ENCODE data around the gene PTPN14.

Gene PTPN14

GRCh38 chr1:214573386-214574318, 22.2 kb upstream of the PTPN14 start:
- no peak for DNase-seq
- Histone ChIP-seq H2BK120ac (ENCODE audit: low read depth, low read length) (no peak overlapping the region), H2BK5ac (ENCODE audit: low read length) (no peak overlapping the region), H3K9ac (ENCODE audit: low read length) (no peak overlapping the region), H3K4ac (ENCODE audit: low read depth, low read length) (no peak overlapping the region), H3K27me3 (ENCODE audit: insufficient read depth, low read length, poor library complexity) (no peaks in the 10 kb centered on the region), H3K4me1 (ENCODE audit: control insufficient read depth, low read depth, low read length) (peaks cover 3% of the 10 kb centered on the region), H3K23ac (ENCODE audit: low read length) (peak overlapping the region; percentile 37), H3K79me2 (ENCODE audit: control insufficient read depth, insufficient read depth, low read length) (no peaks in the 10 kb centered on the region), H2AK5ac (ENCODE audit: low read length) (no peak overlapping the region), H4K5ac (ENCODE audit: low read length) (no peak overlapping the region), H3K4me3 (ENCODE audit: low read length) (no peak overlapping the region), H2BK15ac (replicated peaks; ENCODE audit: low read depth) (no peak overlapping the region), H3K27ac (ENCODE audit: low read depth, low read length) (no peak overlapping the region), H3K79me1 (ENCODE audit: low read length) (no peaks in the 10 kb centered on the region), H3K56ac (ENCODE audit: low read length) (no peak overlapping the region), H4K8ac (ENCODE audit: low read depth, low read length) (no peak overlapping the region), H3K36me3 (ENCODE audit: control insufficient read depth, insufficient read depth, low read length) (no peaks in the 10 kb centered on the region), H3K18ac (ENCODE audit: low read length) (no peak overlapping the region), H3K4me2 (ENCODE audit: low read length) (no peak overlapping the region)
- no CpG with 5 or more reads among the region's 11 CpGs for WGBS (ENCODE audit: extremely low coverage, insufficient coverage, low lambda C conversion rate)

GRCh38 chr1:214571281-214571680, 19.9 kb upstream of the PTPN14 start:
- H3K79me1 ChIP-seq (ENCODE audit: low read length), result no peaks in the 10 kb centered on the region
- H3K4me2 ChIP-seq (ENCODE audit: low read length), result no peak overlapping the region
- H3K27ac ChIP-seq (ENCODE audit: low read depth, low read length), result no peak overlapping the region
- H2BK120ac ChIP-seq (ENCODE audit: low read depth, low read length), result no peak overlapping the region
- no peak overlapping the region for H2BK15ac ChIP-seq (replicated peaks; ENCODE audit: low read depth)
- no peak overlapping the region for H3K4ac ChIP-seq (ENCODE audit: low read depth, low read length)
- no peak overlapping the region for H3K4me3 ChIP-seq (ENCODE audit: low read length)
- no peak overlapping the region for H4K8ac ChIP-seq (ENCODE audit: low read depth, low read length)
- peak; percentile 75 for DNase-seq
- no peak overlapping the region for H2AK5ac ChIP-seq (ENCODE audit: low read length)
- H3K79me2 ChIP-seq (ENCODE audit: control insufficient read depth, insufficient read depth, low read length), result no peaks in the 10 kb centered on the region
- no peak overlapping the region for H3K23ac ChIP-seq (ENCODE audit: low read length)
- H3K9ac ChIP-seq (ENCODE audit: low read length), result no peak overlapping the region
- H4K5ac ChIP-seq (ENCODE audit: low read length), result no peak overlapping the region
- H3K18ac ChIP-seq (ENCODE audit: low read length), result no peak overlapping the region
- H2BK5ac ChIP-seq (ENCODE audit: low read length), result no peak overlapping the region
- H3K56ac ChIP-seq (ENCODE audit: low read length), result no peak overlapping the region
- H3K4me1 ChIP-seq (ENCODE audit: control insufficient read depth, low read depth, low read length), result peaks cover 3% of the 10 kb centered on the region
- H3K27me3 ChIP-seq (ENCODE audit: insufficient read depth, low read length, poor library complexity), result no peaks in the 10 kb centered on the region
- no peaks in the 10 kb centered on the region for H3K36me3 ChIP-seq (ENCODE audit: control insufficient read depth, insufficient read depth, low read length)

GRCh38 chr1:214570442-214570841, 19.0 kb upstream of the PTPN14 start:
- Histone ChIP-seq H4K5ac (ENCODE audit: low read length) (no peak overlapping the region), H4K8ac (ENCODE audit: low read depth, low read length) (no peak overlapping the region), H3K4me3 (ENCODE audit: low read length) (no peak overlapping the region), H3K27ac (ENCODE audit: low read depth, low read length) (no peak overlapping the region), H3K23ac (ENCODE audit: low read length) (no peak overlapping the region), H3K56ac (ENCODE audit: low read length) (no peak overlapping the region), H2BK120ac (ENCODE audit: low read depth, low read length) (no peak overlapping the region), H3K36me3 (ENCODE audit: control insufficient read depth, insufficient read depth, low read length) (no peaks in the 10 kb centered on the region), H2BK5ac (ENCODE audit: low read length) (no peak overlapping the region), H2BK15ac (replicated peaks; ENCODE audit: low read depth) (no peak overlapping the region), H3K9ac (ENCODE audit: low read length) (no peak overlapping the region), H3K27me3 (ENCODE audit: insufficient read depth, low read length, poor library complexity) (no peaks in the 10 kb centered on the region), H3K79me2 (ENCODE audit: control insufficient read depth, insufficient read depth, low read length) (no peaks in the 10 kb centered on the region), H3K4ac (ENCODE audit: low read depth, low read length) (no peak overlapping the region), H3K18ac (ENCODE audit: low read length) (no peak overlapping the region), H2AK5ac (ENCODE audit: low read length) (no peak overlapping the region), H3K79me1 (ENCODE audit: low read length) (no peaks in the 10 kb centered on the region), H3K4me2 (ENCODE audit: low read length) (no peak overlapping the region), H3K4me1 (ENCODE audit: control insufficient read depth, low read depth, low read length) (peaks cover 3% of the 10 kb centered on the region)
- DNase-seq, result no peak
- WGBS (ENCODE audit: extremely low coverage, insufficient coverage, low lambda C conversion rate), result no CpG with 5 or more reads among the region's 2 CpGs

GRCh38 chr1:214569357-214570004, 18.1 kb upstream of the PTPN14 start:
- Histone ChIP-seq H2BK15ac (replicated peaks; ENCODE audit: low read depth) (no peak overlapping the region), H3K36me3 (ENCODE audit: control insufficient read depth, insufficient read depth, low read length) (no peaks in the 10 kb centered on the region), H3K23ac (ENCODE audit: low read length) (no peak overlapping the region), H3K27ac (ENCODE audit: low read depth, low read length) (no peak overlapping the region), H3K9ac (ENCODE audit: low read length) (no peak overlapping the region), H2BK120ac (ENCODE audit: low read depth, low read length) (no peak overlapping the region), H4K5ac (ENCODE audit: low read length) (no peak overlapping the region), H3K4me2 (ENCODE audit: low read length) (no peak overlapping the region), H2AK5ac (ENCODE audit: low read length) (no peak overlapping the region), H4K8ac (ENCODE audit: low read depth, low read length) (no peak overlapping the region), H3K79me1 (ENCODE audit: low read length) (no peaks in the 10 kb centered on the region), H3K4me3 (ENCODE audit: low read length) (no peak overlapping the region), H2BK5ac (ENCODE audit: low read length) (no peak overlapping the region), H3K4me1 (ENCODE audit: control insufficient read depth, low read depth, low read length) (peaks cover 3% of the 10 kb centered on the region), H3K27me3 (ENCODE audit: insufficient read depth, low read length, poor library complexity) (no peaks in the 10 kb centered on the region), H3K4ac (ENCODE audit: low read depth, low read length) (no peak overlapping the region), H3K18ac (ENCODE audit: low read length) (no peak overlapping the region), H3K79me2 (ENCODE audit: control insufficient read depth, insufficient read depth, low read length) (no peaks in the 10 kb centered on the region), H3K56ac (ENCODE audit: low read length) (no peak overlapping the region)
- no CpG with 5 or more reads among the region's 2 CpGs for WGBS (ENCODE audit: extremely low coverage, insufficient coverage, low lambda C conversion rate)
- DNase-seq, result no peak

DNA sequence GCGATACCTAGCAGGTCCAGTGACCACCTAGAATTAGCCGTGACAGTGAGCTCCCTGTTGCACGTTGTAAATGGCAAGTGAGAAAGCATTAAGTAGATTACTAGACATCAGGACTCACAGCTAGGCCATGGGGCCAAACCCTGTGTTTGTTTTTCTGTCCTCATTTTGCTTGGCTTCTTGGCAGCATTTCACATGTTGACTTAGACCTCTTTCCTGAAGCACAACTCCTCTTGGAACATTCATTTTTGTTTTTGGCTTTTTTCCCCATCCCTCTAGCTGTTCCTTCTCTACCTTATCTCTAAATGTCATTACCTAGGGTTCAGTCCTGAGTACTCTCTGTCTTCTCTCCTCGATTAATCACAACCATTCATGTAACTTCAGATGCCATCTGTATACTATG, 16.9 kb upstream of the PTPN14 start:
- no peaks in the 10 kb centered on the region for H3K36me3 ChIP-seq (ENCODE audit: control insufficient read depth, insufficient read depth, low read length)
- H3K9ac ChIP-seq (ENCODE audit: low read length), result no peak overlapping the region
- DNase-seq, result no peak
- no peak overlapping the region for H3K27ac ChIP-seq (ENCODE audit: low read depth, low read length)
- H2AK5ac ChIP-seq (ENCODE audit: low read length), result no peak overlapping the region
- H3K23ac ChIP-seq (ENCODE audit: low read length), result no peak overlapping the region
- no peaks in the 10 kb centered on the region for H3K79me1 ChIP-seq (ENCODE audit: low read length)
- WGBS (ENCODE audit: extremely low coverage, insufficient coverage, low lambda C conversion rate), result no CpG with 5 or more reads among the region's 4 CpGs
- no peak overlapping the region for H2BK15ac ChIP-seq (replicated peaks; ENCODE audit: low read depth)
- H2BK120ac ChIP-seq (ENCODE audit: low read depth, low read length), result no peak overlapping the region
- H3K79me2 ChIP-seq (ENCODE audit: control insufficient read depth, insufficient read depth, low read length), result no peaks in the 10 kb centered on the region
- no peak overlapping the region for H2BK5ac ChIP-seq (ENCODE audit: low read length)
- H3K27me3 ChIP-seq (ENCODE audit: insufficient read depth, low read length, poor library complexity), result no peaks in the 10 kb centered on the region
- no peak overlapping the region for H3K56ac ChIP-seq (ENCODE audit: low read length)
- no peak overlapping the region for H3K4me3 ChIP-seq (ENCODE audit: low read length)
- H3K4me2 ChIP-seq (ENCODE audit: low read length), result no peak overlapping the region
- H3K18ac ChIP-seq (ENCODE audit: low read length), result no peak overlapping the region
- no peak overlapping the region for H4K5ac ChIP-seq (ENCODE audit: low read length)
- H3K4ac ChIP-seq (ENCODE audit: low read depth, low read length), result no peak overlapping the region
- no peak overlapping the region for H4K8ac ChIP-seq (ENCODE audit: low read depth, low read length)
- peaks cover 3% of the 10 kb centered on the region for H3K4me1 ChIP-seq (ENCODE audit: control insufficient read depth, low read depth, low read length)
